PC-9 (cell line): ENCODE data around the gene SERPINC1. TPM values are rescaled to one million over a fixed set of nuclear protein-coding genes. Genes with fewer than 3 reads are reported as not detected.
"Not testable (repeated sequence)": the region's sequence is repeated elsewhere in the genome, so short reads cannot be mapped to it uniquely, and the experiment has no call there.

ENCODE experiments used
- BruUV-seq: library from RNA; stranded (reverse); fragments of 400-500 nt; replicated peaks from 2 replicates; lab custom pipeline; 2021; lab: Mats Ljungman, UMichigan
- CTCF ChIA-PET: fragments of 300-600 bp; sonication (Branson Sonifier 250); formaldehyde crosslinking; loops from one replicate; lab custom pipeline; 2022; ENCODE audit warnings: antibody characterized with exemption; lab: Charles Lee
- POLR2A ChIA-PET: fragments of 300-600 bp; sonication (Branson Sonifier 250); formaldehyde crosslinking; loops from one replicate; lab custom pipeline; 2022; ENCODE audit warnings: antibody characterized with exemption; ENCODE audit not compliant: unreplicated experiment; lab: Charles Lee
- DNase-seq, 2 experiments: peaks; one replicate each; pipeline versions ENCODE4 v3.0.0 to v3.0.0-alpha.2; 2015 to 2022; ENCODE audit warnings: mixed read lengths in 1 of 2
- H2AFZ ChIP-seq: fragments of 200-600 bp; sonication (generic); 2 replicates; pipeline ENCODE4 v1.8.1; 2017; ENCODE audit warnings: antibody characterized with exemption
- H3F3A ChIP-seq: fragments of 200-600 bp; sonication (generic); 2 replicates; pipeline ENCODE4 v1.8.1; 2017; ENCODE audit warnings: antibody characterized with exemption, mild to moderate bottlenecking, low read depth; ENCODE audit not compliant: insufficient read depth
- H3K27ac ChIP-seq: fragments of 200-600 bp; sonication (generic); 2 replicates; pipeline ENCODE4 v1.6.1; 2016; ENCODE audit warnings: mixed run types
- H3K27me3 ChIP-seq: fragments of 200-600 bp; sonication (generic); 2 replicates; pipeline ENCODE4 v1.6.1; 2016; ENCODE audit warnings: low read depth, mixed run types; ENCODE audit not compliant: insufficient read depth
- H3K36me3 ChIP-seq: fragments of 200-600 bp; sonication (generic); 2 replicates; pipeline ENCODE4 v1.6.1; 2016; ENCODE audit warnings: low read depth, mixed run types
- H3K4me1 ChIP-seq: fragments of 200-600 bp; sonication (generic); replicated peaks from 2 replicates; pipeline ENCODE4 v1.6.1; 2016; ENCODE audit warnings: mixed run types; ENCODE audit not compliant: insufficient read depth
- H3K4me2 ChIP-seq: fragments of 200-600 bp; sonication (generic); 2 replicates; pipeline ENCODE4 v1.6.1; 2017; ENCODE audit warnings: mixed run types
- H3K4me3 ChIP-seq: fragments of 200-600 bp; sonication (generic); 2 replicates; pipeline ENCODE4 v1.6.1; 2016; ENCODE audit warnings: mixed run types
- H3K79me2 ChIP-seq: fragments of 200-600 bp; sonication (generic); 2 replicates; pipeline ENCODE4 v1.6.1; 2017; ENCODE audit warnings: low read depth, mixed run types
- H3K9me2 ChIP-seq: fragments of 200-600 bp; sonication (generic); 2 replicates; pipeline ENCODE4 v1.8.1; 2017; ENCODE audit warnings: mild to moderate bottlenecking; ENCODE audit not compliant: insufficient read depth
- H3K9me3 ChIP-seq: fragments of 200-600 bp; sonication (generic); 2 replicates; pipeline ENCODE4 v1.8.1; 2016; ENCODE audit warnings: low read depth; ENCODE audit not compliant: insufficient read depth
- H4K20me1 ChIP-seq: fragments of 200-600 bp; sonication (generic); 2 replicates; pipeline ENCODE4 v1.8.1; 2017; ENCODE audit not compliant: insufficient read depth
- EZH2 ChIP-seq: fragments of 200-600 bp; sonication (generic); IDR thresholded peaks from 2 replicates; pipeline ENCODE4 v1.8.0; 2017; ENCODE audit warnings: antibody characterized with exemption, low read depth
- intact Hi-C: fragments of 100-400 bp; cut with micrococcal nuclease; formaldehyde crosslinking; loops from one replicate; pipeline ENCODE4 v1.10.0; 2022; ENCODE audit not compliant: unreplicated experiment
- total RNA-seq: library from RNA; stranded (reverse); gene quantifications from 2 replicates; pipeline ENCODE4 v1.2.3, GENCODE V29; 2021
- TF ChIP-seq, protein P1 (sequence below): fragments of 200-600 bp; sonication (generic); conservative IDR thresholded peaks from 2 replicates; pipeline ENCODE4 v1.6.1; 2017; ENCODE audit warnings: mixed run types, antibody characterized with exemption, mild to moderate bottlenecking, moderate library complexity

Gene SERPINC1
- total RNA-seq, 1 experiment from 2014 or later = 0.44 TPM

- intact Hi-C loops = no loop called here
Measured at GRCh38 chr1:173886746-173887611, 30.1 kb downstream of the SERPINC1 start.

DNA sequence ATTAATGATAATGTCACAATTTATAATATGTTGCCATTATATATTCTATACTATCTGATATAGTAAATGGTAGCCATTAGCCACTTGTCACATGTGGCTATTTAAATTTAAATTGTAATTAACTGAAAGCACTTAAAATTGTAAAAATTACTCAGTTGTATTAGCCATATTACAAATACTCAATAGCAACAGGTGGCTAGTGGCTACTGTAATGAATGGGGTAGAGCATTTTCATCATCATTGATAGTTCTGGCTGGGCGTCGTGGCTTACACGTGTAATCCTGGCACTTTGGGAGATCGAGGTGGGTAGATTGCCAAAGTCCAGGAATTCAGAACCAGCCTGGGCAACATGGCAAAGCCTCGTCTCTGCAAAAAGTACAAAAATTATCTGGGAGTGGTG is 32.4 kb downstream of the SERPINC1 start:
- Histone ChIP-seq H3K27me3 (no peaks in the 10 kb centered on the region), H3K4me2 (no peak overlapping the region), H3F3A (0 out of 2 replicates have a peak, but pooled peaks cover 3% of the 10 kb centered on the region), H3K9me3 (no peaks in the 10 kb centered on the region), H3K4me1 (no peaks in the 10 kb centered on the region), H2AFZ (no peak overlapping the region), H4K20me1 (no peaks in the 10 kb centered on the region), H3K79me2 (no peaks in the 10 kb centered on the region), H3K36me3 (0 out of 2 replicates have a peak, but pooled peaks cover 4% of the 10 kb centered on the region), H3K27ac (no peak overlapping the region), H3K4me3 (no peak overlapping the region), H3K9me2 (no peaks in the 10 kb centered on the region)
- BruUV-seq = no TSS peak
- CTCF ChIA-PET = no interaction called here
- POLR2A ChIA-PET = no interaction called here
- no peak for DNase-seq
- intact Hi-C loops = no loop called here
- TF ChIP-seq EZH2 = no peak
- TF ChIP-seq, protein P1, sequence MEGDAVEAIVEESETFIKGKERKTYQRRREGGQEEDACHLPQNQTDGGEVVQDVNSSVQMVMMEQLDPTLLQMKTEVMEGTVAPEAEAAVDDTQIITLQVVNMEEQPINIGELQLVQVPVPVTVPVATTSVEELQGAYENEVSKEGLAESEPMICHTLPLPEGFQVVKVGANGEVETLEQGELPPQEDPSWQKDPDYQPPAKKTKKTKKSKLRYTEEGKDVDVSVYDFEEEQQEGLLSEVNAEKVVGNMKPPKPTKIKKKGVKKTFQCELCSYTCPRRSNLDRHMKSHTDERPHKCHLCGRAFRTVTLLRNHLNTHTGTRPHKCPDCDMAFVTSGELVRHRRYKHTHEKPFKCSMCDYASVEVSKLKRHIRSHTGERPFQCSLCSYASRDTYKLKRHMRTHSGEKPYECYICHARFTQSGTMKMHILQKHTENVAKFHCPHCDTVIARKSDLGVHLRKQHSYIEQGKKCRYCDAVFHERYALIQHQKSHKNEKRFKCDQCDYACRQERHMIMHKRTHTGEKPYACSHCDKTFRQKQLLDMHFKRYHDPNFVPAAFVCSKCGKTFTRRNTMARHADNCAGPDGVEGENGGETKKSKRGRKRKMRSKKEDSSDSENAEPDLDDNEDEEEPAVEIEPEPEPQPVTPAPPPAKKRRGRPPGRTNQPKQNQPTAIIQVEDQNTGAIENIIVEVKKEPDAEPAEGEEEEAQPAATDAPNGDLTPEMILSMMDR = no peak

More at GRCh38 chr1:173886746-173887611, 30.1 kb downstream of the SERPINC1 start:
- BruUV-seq = no TSS peak
- Histone ChIP-seq H3K9me3 (no peaks in the 10 kb centered on the region), H3F3A (no peaks in the 10 kb centered on the region), H3K27me3 (no peaks in the 10 kb centered on the region), H3K9me2 (no peaks in the 10 kb centered on the region), H3K27ac (no peak overlapping the region), H3K4me2 (no peak overlapping the region), H2AFZ (no peak overlapping the region), H3K79me2 (no peaks in the 10 kb centered on the region), H3K4me3 (no peak overlapping the region), H4K20me1 (no peaks in the 10 kb centered on the region), H3K4me1 (no peaks in the 10 kb centered on the region), H3K36me3 (0 out of 2 replicates have a peak, but pooled peaks cover 4% of the 10 kb centered on the region)
- ChIA-PET POLR2A (no interaction called here), CTCF (no interaction called here)
- TF ChIP-seq, protein P1 = no peak
- TF ChIP-seq EZH2 = no peak
- DNase-seq = no peak

DNA sequence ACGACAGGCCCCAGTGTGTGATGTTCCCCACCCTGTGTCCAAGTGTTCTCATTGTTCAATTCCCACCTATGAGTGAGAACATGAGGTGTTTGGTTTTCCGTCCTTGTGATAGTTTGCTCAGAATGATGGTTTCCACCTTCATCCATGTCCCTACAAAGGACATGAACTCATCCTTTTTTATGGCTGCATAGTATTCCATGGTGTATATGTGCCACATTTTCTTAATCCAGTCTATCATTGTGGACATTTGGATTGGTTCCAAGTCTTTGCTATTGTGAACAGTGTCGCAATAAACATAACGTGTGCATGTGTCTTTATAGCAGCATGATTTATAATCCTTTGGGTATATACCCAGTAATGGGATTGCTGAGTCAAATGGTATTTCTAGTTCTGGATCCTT is 36.0 kb downstream of the SERPINC1 start:
- H3K4me3 ChIP-seq, H3K9me2 ChIP-seq, intact Hi-C loops, H3K4me1 ChIP-seq, H3K4me2 ChIP-seq, H2AFZ ChIP-seq, H3K79me2 ChIP-seq, H3F3A ChIP-seq, DNase-seq, POLR2A ChIA-PET, CTCF ChIA-PET, H3K27me3 ChIP-seq, H3K36me3 ChIP-seq, H3K27ac ChIP-seq, H3K9me3 ChIP-seq, BruUV-seq, H4K20me1 ChIP-seq: not testable (repeated sequence)
